ENCODE measurements around the gene ERGIC1.

The ERGIC1 gene

GRCh38 chr5:172835994-172836356 is 1.9 kb downstream of the ERGIC1 start:
- H3K4me3 ChIP-seq (replicated peaks; ENCODE audit: low read depth, low read length), result peak overlapping the region; percentile 91
- no peak for DNase-seq (ENCODE audit: low read depth)
- no peak for TF ChIP-seq CTCF (IDR thresholded peaks at IDR 0.05; ENCODE audit: low read length, missing control alignments)

GRCh38 chr5:172837640-172838039 is 3.6 kb downstream of the ERGIC1 start:
- no peak overlapping the region for H3K4me3 ChIP-seq (replicated peaks; ENCODE audit: low read depth, low read length)
- no peak for TF ChIP-seq CTCF (IDR thresholded peaks at IDR 0.05; ENCODE audit: low read length, missing control alignments)
- no peak for DNase-seq (ENCODE audit: low read depth)

- no peak for TF ChIP-seq CTCF (IDR thresholded peaks at IDR 0.05; ENCODE audit: low read length, missing control alignments)
- no peak for DNase-seq (ENCODE audit: low read depth)
- H3K4me3 ChIP-seq (replicated peaks; ENCODE audit: low read depth, low read length), result no peak overlapping the region
Measured at GRCh38 chr5:172838151-172838875, 4.3 kb downstream of the ERGIC1 start.

GRCh38 chr5:172839669-172840431 is 5.8 kb downstream of the ERGIC1 start:
- H3K4me3 ChIP-seq (replicated peaks; ENCODE audit: low read depth, low read length), result no peak overlapping the region
- no peak for TF ChIP-seq CTCF (IDR thresholded peaks at IDR 0.05; ENCODE audit: low read length, missing control alignments)
- DNase-seq (ENCODE audit: low read depth), result no peak

- no peak overlapping the region for H3K4me3 ChIP-seq (replicated peaks; ENCODE audit: low read depth, low read length)
Measured at GRCh38 chr5:172840432-172841154, 6.5 kb downstream of the ERGIC1 start.

GRCh38 chr5:172841256-172841655 is 7.2 kb downstream of the ERGIC1 start:
- H3K4me3 ChIP-seq (replicated peaks; ENCODE audit: low read depth, low read length), result no peak overlapping the region
- DNase-seq (ENCODE audit: low read depth), result no peak
- no peak for TF ChIP-seq CTCF (IDR thresholded peaks at IDR 0.05; ENCODE audit: low read length, missing control alignments)

More at GRCh38 chr5:172840432-172841154, 6.5 kb downstream of the ERGIC1 start:
- no peak for TF ChIP-seq CTCF (IDR thresholded peaks at IDR 0.05; ENCODE audit: low read length, missing control alignments)
- DNase-seq (ENCODE audit: low read depth), result no peak

Data from fibroblast of pulmonary artery (primary cell).